CD4-positive, alpha-beta T cell treated with Interleukin-4 for 4 hours (primary cell): Measurements from ENCODE around the gene CYSLTR1.
A peak's percentile ranks its signal among the peaks of the same experiment; 100 is the strongest.
"Not testable (repeated sequence)": the region's sequence is repeated elsewhere in the genome, so short reads cannot be mapped to it uniquely, and the experiment has no call there.

Source experiments
- DNase-seq: peaks from one replicate; pipeline ENCODE4 v3.0.0-alpha.2; 2020

CYSLTR1 gene

GRCh38 chrX:78327370-78328086 lies at the start of gene CYSLTR1:
Gene CYSLTR1 (minus strand): TSS chrX:78327611. CDS start chrX:78273746, 53,865 bp downstream.
- DNase-seq = peak; percentile 18

GRCh38 chrX:78377186-78377585 lies 49.8 kb upstream of the CYSLTR1 start:
- DNase-seq = no peak

- DNase-seq = peak; percentile 57
Observed at GRCh38 chrX:78375894-78376293, 48.5 kb upstream of the CYSLTR1 start.

- DNase-seq = no peak
Observed at GRCh38 chrX:78366576-78366975, 39.2 kb upstream of the CYSLTR1 start.

GRCh38 chrX:78357342-78358055 lies 30.1 kb upstream of the CYSLTR1 start:
- no peak for DNase-seq

GRCh38 chrX:78333521-78333920 lies 6.1 kb upstream of the CYSLTR1 start:
- peak; percentile 80 for DNase-seq

GRCh38 chrX:78331708-78332107 lies 4.3 kb upstream of the CYSLTR1 start:
- DNase-seq = no peak

- DNase-seq = no peak
Observed at GRCh38 chrX:78330540-78330939, 3.1 kb upstream of the CYSLTR1 start.

- DNase-seq = no peak
Observed at GRCh38 chrX:78330068-78330467, 2.7 kb upstream of the CYSLTR1 start.

- DNase-seq = peak; percentile 45
Observed at GRCh38 chrX:78329486-78329885, 2.1 kb upstream of the CYSLTR1 start.

GRCh38 chrX:78326401-78326800 lies 1.0 kb downstream of the CYSLTR1 start:
- DNase-seq = no peak

GRCh38 chrX:78322863-78323262 lies 4.5 kb downstream of the CYSLTR1 start:
- DNase-seq = no peak

GRCh38 chrX:78321809-78322208 lies 5.6 kb downstream of the CYSLTR1 start:
- peak; percentile 65 for DNase-seq

- DNase-seq = no peak
Observed at GRCh38 chrX:78316265-78316664, 11.1 kb downstream of the CYSLTR1 start.

- DNase-seq = no peak
Observed at GRCh38 chrX:78315745-78316144, 11.7 kb downstream of the CYSLTR1 start.

GRCh38 chrX:78314561-78314960 lies 12.8 kb downstream of the CYSLTR1 start:
- no peak for DNase-seq

- DNase-seq = no peak
Observed at GRCh38 chrX:78313526-78313925, 13.9 kb downstream of the CYSLTR1 start.

GRCh38 chrX:78307665-78308064 lies 19.7 kb downstream of the CYSLTR1 start:
- no peak for DNase-seq

- no peak for DNase-seq
Observed at GRCh38 chrX:78303086-78303485, 24.3 kb downstream of the CYSLTR1 start.

- not testable (repeated sequence) for DNase-seq
Observed at GRCh38 chrX:78300933-78301332, 26.5 kb downstream of the CYSLTR1 start.

- no peak for DNase-seq
Observed at GRCh38 chrX:78283511-78283910, 43.9 kb downstream of the CYSLTR1 start.

GRCh38 chrX:78237127-78237526 lies 90.3 kb downstream of the CYSLTR1 start:
- DNase-seq = no peak

GRCh38 chrX:78226047-78226446 lies 101.4 kb downstream of the CYSLTR1 start:
- not testable (repeated sequence) for DNase-seq
